ENCODE measurements around the gene ACTG2. TPM values are rescaled to one million over a fixed set of nuclear protein-coding genes. Genes with fewer than 3 reads are reported as not detected.

ACTG2 gene
- total and polyA plus RNA-seq, 10 of the 15 experiments (the other 5 are each of a cell fraction or from before 2014, with no cell fraction given) = 0.06 to 0.97 (median 0.12) TPM; not detected in 7

DNA sequence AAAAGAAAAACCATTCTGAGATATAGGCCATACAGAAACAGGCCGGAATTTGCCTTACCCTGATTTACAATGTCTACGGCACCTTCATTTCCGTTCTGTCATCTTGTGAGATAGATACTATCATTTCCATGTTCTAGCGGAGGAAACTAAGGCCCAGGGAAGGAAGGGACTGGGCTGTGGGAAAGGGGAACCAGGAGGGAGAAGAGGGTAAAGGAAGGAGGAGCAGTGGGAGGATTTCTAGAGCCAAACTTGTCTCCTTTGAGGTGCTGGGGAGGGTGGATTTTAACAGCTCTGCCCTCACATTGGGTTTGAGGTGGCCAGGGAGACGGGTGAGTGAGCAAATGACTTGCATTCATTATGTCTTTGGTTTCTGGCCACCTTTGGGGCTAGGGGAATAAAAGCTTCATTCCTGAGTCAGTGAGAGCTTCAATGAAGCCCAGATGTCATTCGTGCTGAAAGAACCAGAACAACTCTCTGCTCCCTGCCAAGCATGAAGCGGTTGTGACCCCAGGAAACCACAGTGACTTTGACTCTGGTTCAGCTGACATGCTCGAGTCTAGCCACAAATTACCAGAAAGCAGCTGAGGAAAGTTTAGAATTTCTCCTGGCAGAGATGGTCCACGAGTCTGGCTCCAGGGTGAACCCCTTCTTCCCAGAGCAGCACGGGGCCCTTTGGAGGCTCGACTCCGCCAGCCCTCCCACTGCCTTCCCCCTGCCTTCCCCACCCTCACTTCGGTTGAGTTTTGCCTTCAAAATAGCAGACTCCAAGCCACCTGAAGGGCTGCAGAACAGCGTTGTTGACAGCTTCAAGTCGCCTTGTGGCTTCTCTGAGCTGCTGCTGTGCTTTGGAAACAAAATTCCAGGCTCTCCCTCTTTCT lies 3.8 kb downstream of the ACTG2 start:
- FAIRE-seq = peak; percentile 61
- no peaks in the 10 kb centered on the region for H3K27me3 ChIP-seq (replicated peaks in 1 of 2; ENCODE audit: control insufficient read depth in 2 of 2, insufficient read depth in 2 of 2, low read length in 1 of 2)
- RAD21 ChIA-PET (ENCODE audit: unreplicated experiment) = interaction anchor here (0.7 to 1.4 kb wide), 4 partner anchors 84 to 511 kb away, joined by 3 to 5 read pairs (median 4); partner anchors contain the start of genes ALMS1 and BOLA3
- POLR2A ChIA-PET = interaction anchor here (0.6 to 1.4 kb wide), 7 partner anchors 13 to 285 kb away, joined by 3 to 8 read pairs (median 5); partner anchors contain the start of gene MOB1A
- in situ Hi-C loops (cut with MboI) (no loop called here), intact Hi-C loops (cut with micrococcal nuclease; ENCODE audit: unreplicated experiment) (no loop called here)
- CTCF ChIA-PET = interaction anchor here (0.7 to 1.7 kb wide), 9 partner anchors 11 to 255 kb away, joined by 3 to 8 read pairs (median 3); no protein-coding TSS in a partner anchor
- H3K4me3 ChIP-seq = no peak overlapping the region
- no peaks in the 10 kb centered on the region for H4K20me1 ChIP-seq (ENCODE audit: control insufficient read depth, insufficient read depth)
- no peak overlapping the region for H3K27ac ChIP-seq (ENCODE audit: control insufficient read depth, insufficient read depth)
- ATAC-seq = peak; percentile 92
- 29% methylated on average over 15 of the region's 15 CpGs for WGBS (ENCODE audit: insufficient coverage, insufficient replicate concordance, low lambda C conversion rate, missing lambda C conversion rate)
- peak overlapping the region; percentile 36 for H3K4me2 ChIP-seq (ENCODE audit: control insufficient read depth, insufficient read depth)
- peak overlapping the region; percentile 24; the same call in 1 of the 2 replicates for H3K9ac ChIP-seq (ENCODE audit: control insufficient read depth, insufficient read depth, low read length)
- no peaks in the 10 kb centered on the region for H3K36me3 ChIP-seq (ENCODE audit: control insufficient read depth in 2 of 2, insufficient read depth in 2 of 2, low read length in 1 of 2)
- peaks cover 14% of the 10 kb centered on the region for H3K4me1 ChIP-seq (ENCODE audit: control insufficient read depth, insufficient read depth, low read length)
- SMC1A ChIA-PET (ENCODE audit: uncharacterized antibody, unreplicated experiment) = interaction anchor here (0.5 to 1.4 kb wide), 15 partner anchors 9 to 90 kb away, joined by 3 to 10 read pairs (median 3); partner anchors contain the start of gene STAMBP
- peak; percentile 68 for DNase-seq (ENCODE audit: low read depth, low spot score)
- H2AFZ ChIP-seq (ENCODE audit: control insufficient read depth, low read depth, low read length) = peak overlapping the region; percentile 20
- H3K79me2 ChIP-seq (ENCODE audit: control insufficient read depth, insufficient read depth, low read length) = no peaks in the 10 kb centered on the region
- H3K9me3 ChIP-seq (replicated peaks; ENCODE audit: control insufficient read depth, insufficient read depth, low read length) = no peaks in the 10 kb centered on the region
- BruUV-seq (replicated peaks) = no TSS peak
- no peak for TF ChIP-seq CEBPB (IDR thresholded peaks at IDR 0.05; ENCODE audit: borderline replicate concordance in 1 of 2, low read depth in 2 of 2, low read length in 2 of 2)
- TF ChIP-seq RBBP5 (conservative IDR thresholded peaks at IDR 0.05) = no peak
- no peak for TF ChIP-seq SIX5 (IDR thresholded peaks at IDR 0.05; ENCODE audit: low read depth, low read length, severe bottlenecking)
- TF ChIP-seq SREBF1 (IDR thresholded peaks at IDR 0.05; ENCODE audit: low read length) = no peak
- TF ChIP-seq IRF4 (IDR thresholded peaks at IDR 0.05; ENCODE audit: low read depth, low read length) = no peak
- TF ChIP-seq IKZF1 (conservative IDR thresholded peaks at IDR 0.05) = peak; percentile 56
- TF ChIP-seq ELK1 (IDR thresholded peaks at IDR 0.05; ENCODE audit: low read depth, low read length) = no peak
- TF ChIP-seq EZH2 (IDR thresholded peaks at IDR 0.05; ENCODE audit: borderline replicate concordance, control insufficient read depth, low read depth, low read length) = no peak
- 0 out of 2 replicates have a peak, but pooled peaks have one; percentile 17 for TF ChIP-seq CREM (IDR thresholded peaks at IDR 0.05; ENCODE audit: low read depth)
- TF ChIP-seq RAD21 (IDR thresholded peaks at IDR 0.05; ENCODE audit: insufficient read depth, low read depth, low read length) = no peak
- TF ChIP-seq PAX5 (IDR thresholded peaks at IDR 0.05; ENCODE audit: borderline replicate concordance, low read depth, low read length) = peak; percentile 61; the same call in 1 of the 2 replicates
- no peak for TF ChIP-seq ZZZ3 (IDR thresholded peaks at IDR 0.05; ENCODE audit: control insufficient read depth, insufficient read length, low read depth)
- TF ChIP-seq TCF12 (IDR thresholded peaks at IDR 0.05; ENCODE audit: low read depth, low read length) = 0 out of 2 replicates have a peak, but pooled peaks have one; percentile 46
- TF ChIP-seq, protein P1, sequence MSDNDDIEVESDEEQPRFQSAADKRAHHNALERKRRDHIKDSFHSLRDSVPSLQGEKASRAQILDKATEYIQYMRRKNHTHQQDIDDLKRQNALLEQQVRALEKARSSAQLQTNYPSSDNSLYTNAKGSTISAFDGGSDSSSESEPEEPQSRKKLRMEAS (IDR thresholded peaks at IDR 0.05; ENCODE audit: low read depth, low read length) = no peak
- TF ChIP-seq SUZ12 (IDR thresholded peaks at IDR 0.05; ENCODE audit: unreplicated experiment) = no peak
- TF ChIP-seq NBN (IDR thresholded peaks at IDR 0.05) = peak; percentile 64; the same call in 1 of the 2 replicates
- peak; percentile 46; the same call in 1 of the 2 replicates for TF ChIP-seq CBFB (IDR thresholded peaks at IDR 0.05; ENCODE audit: low read depth)
- TF ChIP-seq ATF7 (IDR thresholded peaks at IDR 0.05; ENCODE audit: low read depth) = peak; percentile 47; the same call in 1 of the 2 replicates
- no peak for TF ChIP-seq SIN3A (IDR thresholded peaks at IDR 0.05; ENCODE audit: low read depth, low read length)
- peak; percentile 68 to 71; a peak in 2 of 4 replicates for TF ChIP-seq IKZF2 (IDR thresholded peaks at IDR 0.05)
- peak; percentile 39; the same call in 1 of the 2 replicates for TF ChIP-seq DPF2 (IDR thresholded peaks at IDR 0.05)
- no peak; the same call in 1 of the 2 replicates for TF ChIP-seq JUNB (IDR thresholded peaks at IDR 0.05)
- TF ChIP-seq ZNF24 (IDR thresholded peaks at IDR 0.05) = peak; percentile 98
